ENCODE data around the gene SLC35A5. TPM values are rescaled to one million over a fixed set of nuclear protein-coding genes. Genes with fewer than 3 reads are reported as not detected.
A peak's percentile ranks its signal among the peaks of the same experiment; 100 is the strongest.

SLC35A5 gene
- total RNA-seq, 1 experiment from 2014 or later: 20.4 TPM

- Histone ChIP-seq H3K9me3 (ENCODE audit: low read depth, low read length, poor library complexity, severe bottlenecking) (no peaks in the 10 kb centered on the region), H3K27me3 (replicated peaks; ENCODE audit: insufficient read depth, low read depth, low read length, poor library complexity) (no peaks in the 10 kb centered on the region), H3K36me3 (ENCODE audit: insufficient read depth, low read length, poor library complexity, severe bottlenecking) (no peaks in the 10 kb centered on the region), H3K4me1 (ENCODE audit: insufficient read depth, low read length, poor library complexity, severe bottlenecking) (peaks cover 71% of the 10 kb centered on the region), H3K4me3 (ENCODE audit: low read depth, low read length, poor library complexity, severe bottlenecking) (no peak overlapping the region), H3K27ac (ENCODE audit: low read depth, low read length, poor library complexity, severe bottlenecking) (no peak overlapping the region)
- intact Hi-C loops (cut with micrococcal nuclease; ENCODE audit: unreplicated experiment): loop anchor here (5.0 kb wide), 1 partner anchor 44 kb away; no protein-coding TSS in a partner anchor
- CTCF ChIA-PET: no interaction called here
- no peak for DNase-seq (ENCODE audit: low spot score)
- no TSS peak for BruUV-seq (replicated peaks)
- POLR2A ChIA-PET (ENCODE audit: low non-redundant PET): interaction anchor here (0.5 kb wide), 1 partner anchor 31 kb away, joined by 3 read pairs; no protein-coding TSS in a partner anchor
- no peak for TF ChIP-seq CTCF (conservative IDR thresholded peaks at IDR 0.05; ENCODE audit: low read depth, low read length)
- no peak for TF ChIP-seq EZH2 (IDR thresholded peaks at IDR 0.05; ENCODE audit: borderline replicate concordance, low read depth, low read length, poor library complexity, severe bottlenecking)
These were observed 69.4 kb downstream of the SLC35A5 start for GRCh38 chr3:112631257-112631656.

GRCh38 chr3:112632596-112632995 lies 70.8 kb downstream of the SLC35A5 start:
- H3K4me1 ChIP-seq (ENCODE audit: insufficient read depth, low read length, poor library complexity, severe bottlenecking): peaks cover 71% of the 10 kb centered on the region
- CTCF ChIA-PET: no interaction called here

GRCh38 chr3:112633191-112633590 lies 71.3 kb downstream of the SLC35A5 start:
- peak overlapping the region; percentile 62 for H3K27ac ChIP-seq (ENCODE audit: low read depth, low read length, poor library complexity, severe bottlenecking)
- POLR2A ChIA-PET (ENCODE audit: low non-redundant PET): no interaction called here

More at GRCh38 chr3:112632596-112632995, 70.8 kb downstream of the SLC35A5 start:
- intact Hi-C loops (cut with micrococcal nuclease; ENCODE audit: unreplicated experiment): loop anchor here (5.0 kb wide), 1 partner anchor 45 kb away; no protein-coding TSS in a partner anchor
- POLR2A ChIA-PET (ENCODE audit: low non-redundant PET): no interaction called here
- DNase-seq (ENCODE audit: low spot score): peak; percentile 28
- TF ChIP-seq CTCF (conservative IDR thresholded peaks at IDR 0.05; ENCODE audit: low read depth, low read length): no peak
- no peak for TF ChIP-seq EZH2 (IDR thresholded peaks at IDR 0.05; ENCODE audit: borderline replicate concordance, low read depth, low read length, poor library complexity, severe bottlenecking)
- Histone ChIP-seq H3K36me3 (ENCODE audit: insufficient read depth, low read length, poor library complexity, severe bottlenecking) (no peaks in the 10 kb centered on the region), H3K27me3 (replicated peaks; ENCODE audit: insufficient read depth, low read depth, low read length, poor library complexity) (no peaks in the 10 kb centered on the region), H3K9me3 (ENCODE audit: low read depth, low read length, poor library complexity, severe bottlenecking) (no peaks in the 10 kb centered on the region), H3K27ac (ENCODE audit: low read depth, low read length, poor library complexity, severe bottlenecking) (no peak overlapping the region), H3K4me3 (ENCODE audit: low read depth, low read length, poor library complexity, severe bottlenecking) (peak overlapping the region; percentile 24)
- BruUV-seq (replicated peaks): no TSS peak

More at GRCh38 chr3:112633191-112633590, 71.3 kb downstream of the SLC35A5 start:
- no peaks in the 10 kb centered on the region for H3K36me3 ChIP-seq (ENCODE audit: insufficient read depth, low read length, poor library complexity, severe bottlenecking)
- no TSS peak for BruUV-seq (replicated peaks)
- peaks cover 71% of the 10 kb centered on the region for H3K4me1 ChIP-seq (ENCODE audit: insufficient read depth, low read length, poor library complexity, severe bottlenecking)
- CTCF ChIA-PET: no interaction called here
- H3K9me3 ChIP-seq (ENCODE audit: low read depth, low read length, poor library complexity, severe bottlenecking): no peaks in the 10 kb centered on the region
- peak; percentile 92 for DNase-seq (ENCODE audit: low spot score)
- H3K4me3 ChIP-seq (ENCODE audit: low read depth, low read length, poor library complexity, severe bottlenecking): peak overlapping the region; percentile 24
- H3K27me3 ChIP-seq (replicated peaks; ENCODE audit: insufficient read depth, low read depth, low read length, poor library complexity): no peaks in the 10 kb centered on the region
- TF ChIP-seq EZH2 (IDR thresholded peaks at IDR 0.05; ENCODE audit: borderline replicate concordance, low read depth, low read length, poor library complexity, severe bottlenecking) (no peak), CTCF (conservative IDR thresholded peaks at IDR 0.05; ENCODE audit: low read depth, low read length) (no peak)
- intact Hi-C loops (cut with micrococcal nuclease; ENCODE audit: unreplicated experiment): loop anchor here (5.0 kb wide), 1 partner anchor 46 kb away; no protein-coding TSS in a partner anchor
